Fibroblast of skin of abdomen (primary cell): ENCODE results near the gene SNRPA1.
"Not testable (repeated sequence)": the region's sequence is repeated elsewhere in the genome, so short reads cannot be mapped to it uniquely, and the experiment has no call there.

ENCODE experiments used
- DNase-seq: peaks from one replicate; pipeline ENCODE4 v3.0.0-alpha.2; 2013

The SNRPA1 gene

GRCh38 chr15:101293122-101293521 is 1.9 kb downstream of the SNRPA1 start:
- no peak for DNase-seq

- DNase-seq, result peak; percentile 46
Observed at GRCh38 chr15:101288905-101289513, 6.0 kb downstream of the SNRPA1 start.

- not testable (repeated sequence) for DNase-seq
Observed at GRCh38 chr15:101287342-101287741, 7.7 kb downstream of the SNRPA1 start.

- DNase-seq, result no peak
Observed at GRCh38 chr15:101286471-101287114, 8.5 kb downstream of the SNRPA1 start.

- DNase-seq, result no peak
Observed at GRCh38 chr15:101283931-101284330, 11.1 kb downstream of the SNRPA1 start.

GRCh38 chr15:101280007-101280406 is 15.0 kb downstream of the SNRPA1 start:
- no peak for DNase-seq

GRCh38 chr15:101277943-101278564 is 17.0 kb downstream of the SNRPA1 start:
- DNase-seq, result no peak

- peak; percentile 91 for DNase-seq
Observed at GRCh38 chr15:101277038-101277822, 17.8 kb downstream of the SNRPA1 start, which contains the start of gene SELENOS. TSS of gene SELENOS (minus strand) at chr15:101277485. CDS start at chr15:101277417, 68 bp downstream.

GRCh38 chr15:101276501-101277037 is 18.5 kb downstream of the SNRPA1 start:
- peak; percentile 40 for DNase-seq

GRCh38 chr15:101275018-101275417 is 20.0 kb downstream of the SNRPA1 start:
- DNase-seq, result no peak

- no peak for DNase-seq
Observed at GRCh38 chr15:101273534-101273933, 21.5 kb downstream of the SNRPA1 start.

- no peak for DNase-seq
Observed at GRCh38 chr15:101272584-101272983, 22.5 kb downstream of the SNRPA1 start.

GRCh38 chr15:101269479-101270223 is 25.4 kb downstream of the SNRPA1 start:
- no peak for DNase-seq

GRCh38 chr15:101267320-101268104 is 27.5 kb downstream of the SNRPA1 start:
- DNase-seq, result peak; percentile 63

GRCh38 chr15:101266787-101267186 is 28.3 kb downstream of the SNRPA1 start:
- DNase-seq, result no peak

GRCh38 chr15:101266034-101266433 is 29.0 kb downstream of the SNRPA1 start:
- peak; percentile 85 for DNase-seq

GRCh38 chr15:101264911-101265641 is 30.0 kb downstream of the SNRPA1 start:
- no peak for DNase-seq

- no peak for DNase-seq
Observed at GRCh38 chr15:101264011-101264410, 31.0 kb downstream of the SNRPA1 start.

GRCh38 chr15:101262551-101262950 is 32.5 kb downstream of the SNRPA1 start:
- no peak for DNase-seq
